ENCODE measurements around the gene TAC4. TPM values are rescaled to one million over a fixed set of nuclear protein-coding genes. Genes with fewer than 3 reads are reported as not detected.
"Not testable (repeated sequence)": the region's sequence is repeated elsewhere in the genome, so short reads cannot be mapped to it uniquely, and the experiment has no call there.

Gene TAC4
- total and polyA plus RNA-seq, 2 donors (not counting 1 experiment from before 2014, with no cell fraction given), result not detected

- no peak for DNase-seq (ENCODE audit: low read depth in 2 of 2)
- Histone ChIP-seq H3K36me3 (ENCODE audit: control insufficient read depth, insufficient read depth, low read length) (peaks cover 4% of the 10 kb centered on the region), H3K9ac (ENCODE audit: insufficient read depth, low read length) (no peak overlapping the region), H3K79me2 (ENCODE audit: control insufficient read depth, insufficient read depth, low read length) (no peaks in the 10 kb centered on the region), H3K4me2 (ENCODE audit: extremely low read depth, insufficient read depth, low read length) (no peak overlapping the region), H4K20me1 (ENCODE audit: control insufficient read depth, extremely low read depth, insufficient read depth, low read length) (no peaks in the 10 kb centered on the region), H3K4me1 (ENCODE audit: control insufficient read depth, extremely low read depth, insufficient read depth, low read length) (peaks cover 17% of the 10 kb centered on the region), H3K27ac (ENCODE audit: insufficient read depth, low read length) (no peak overlapping the region), H3K4me3 (replicated peaks in 1 of 4; ENCODE audit: control extremely low read depth in 1 of 4, insufficient read depth in 1 of 4, low read depth in 3 of 4, low read length in 4 of 4) (no peak overlapping the region), H3K27me3 (ENCODE audit: control insufficient read depth, insufficient read depth, low read length) (no peaks in the 10 kb centered on the region), H2AFZ (ENCODE audit: low read length) (no peak overlapping the region), H3K9me3 (ENCODE audit: control insufficient read depth, insufficient read depth, low read depth, low read length) (no peaks in the 10 kb centered on the region)
- TF ChIP-seq CTCF (conservative IDR thresholded peaks at IDR 0.05 in 1 of 2, IDR thresholded peaks at IDR 0.05 in 1 of 2; ENCODE audit: low read depth in 1 of 2, low read length in 2 of 2), result no peak
- no peak for TF ChIP-seq EZH2 (IDR thresholded peaks at IDR 0.05; ENCODE audit: low read length, missing control alignments)
These were observed 14.8 kb downstream of the TAC4 start for GRCh38 chr17:49832840-49833599.

GRCh38 chr17:49830605-49831004, 17.3 kb downstream of the TAC4 start:
- no peak overlapping the region for H2AFZ ChIP-seq (ENCODE audit: low read length)
- no peaks in the 10 kb centered on the region for H3K79me2 ChIP-seq (ENCODE audit: control insufficient read depth, insufficient read depth, low read length)
- H3K9ac ChIP-seq (ENCODE audit: insufficient read depth, low read length), result no peak overlapping the region
- H3K27me3 ChIP-seq (ENCODE audit: control insufficient read depth, insufficient read depth, low read length), result no peaks in the 10 kb centered on the region
- H3K9me3 ChIP-seq (ENCODE audit: control insufficient read depth, insufficient read depth, low read depth, low read length), result no peaks in the 10 kb centered on the region
- peaks cover 8% of the 10 kb centered on the region for H3K36me3 ChIP-seq (ENCODE audit: control insufficient read depth, insufficient read depth, low read length)
- peaks cover 6% of the 10 kb centered on the region for H3K4me1 ChIP-seq (ENCODE audit: control insufficient read depth, extremely low read depth, insufficient read depth, low read length)
- H4K20me1 ChIP-seq (ENCODE audit: control insufficient read depth, extremely low read depth, insufficient read depth, low read length), result no peaks in the 10 kb centered on the region
- peak in 1 of 2 donors; percentile 50 for DNase-seq (ENCODE audit: low read depth in 2 of 2)
- no peak overlapping the region for H3K4me3 ChIP-seq (replicated peaks in 1 of 4; ENCODE audit: control extremely low read depth in 1 of 4, insufficient read depth in 1 of 4, low read depth in 3 of 4, low read length in 4 of 4)
- H3K4me2 ChIP-seq (ENCODE audit: extremely low read depth, insufficient read depth, low read length), result no peak overlapping the region
- TF ChIP-seq CTCF (conservative IDR thresholded peaks at IDR 0.05 in 1 of 2, IDR thresholded peaks at IDR 0.05 in 1 of 2; ENCODE audit: low read depth in 1 of 2, low read length in 2 of 2), result no peak
- no peak for TF ChIP-seq EZH2 (IDR thresholded peaks at IDR 0.05; ENCODE audit: low read length, missing control alignments)
- H3K27ac ChIP-seq (ENCODE audit: insufficient read depth, low read length), result no peak overlapping the region

- H2AFZ ChIP-seq (ENCODE audit: low read length), result no peak overlapping the region
- no peak overlapping the region for H3K27ac ChIP-seq (ENCODE audit: insufficient read depth, low read length)
- TF ChIP-seq EZH2 (IDR thresholded peaks at IDR 0.05; ENCODE audit: low read length, missing control alignments) (no peak), CTCF (conservative IDR thresholded peaks at IDR 0.05 in 1 of 2, IDR thresholded peaks at IDR 0.05 in 1 of 2; ENCODE audit: low read depth in 1 of 2, low read length in 2 of 2) (no peak)
- no peaks in the 10 kb centered on the region for H3K79me2 ChIP-seq (ENCODE audit: control insufficient read depth, insufficient read depth, low read length)
- H3K36me3 ChIP-seq (ENCODE audit: control insufficient read depth, insufficient read depth, low read length), result peaks cover 4% of the 10 kb centered on the region
- H3K4me3 ChIP-seq (replicated peaks in 1 of 4; ENCODE audit: control extremely low read depth in 1 of 4, insufficient read depth in 1 of 4, low read depth in 3 of 4, low read length in 4 of 4), result no peak overlapping the region
- no peaks in the 10 kb centered on the region for H3K9me3 ChIP-seq (ENCODE audit: control insufficient read depth, insufficient read depth, low read depth, low read length)
- H3K4me1 ChIP-seq (ENCODE audit: control insufficient read depth, extremely low read depth, insufficient read depth, low read length), result peaks cover 5% of the 10 kb centered on the region
- H3K27me3 ChIP-seq (ENCODE audit: control insufficient read depth, insufficient read depth, low read length), result no peaks in the 10 kb centered on the region
- H4K20me1 ChIP-seq (ENCODE audit: control insufficient read depth, extremely low read depth, insufficient read depth, low read length), result no peaks in the 10 kb centered on the region
- H3K9ac ChIP-seq (ENCODE audit: insufficient read depth, low read length), result no peak overlapping the region
- peak in 1 of 2 donors; percentile 41 for DNase-seq (ENCODE audit: low read depth in 2 of 2)
- H3K4me2 ChIP-seq (ENCODE audit: extremely low read depth, insufficient read depth, low read length), result no peak overlapping the region
These were observed 18.8 kb downstream of the TAC4 start for GRCh38 chr17:49829026-49829425.

- not testable (repeated sequence) for H3K4me3 ChIP-seq (replicated peaks in 1 of 4; ENCODE audit: control extremely low read depth in 1 of 4, insufficient read depth in 1 of 4, low read depth in 3 of 4, low read length in 4 of 4); H3K27me3 ChIP-seq (ENCODE audit: control insufficient read depth, insufficient read depth, low read length); H3K36me3 ChIP-seq (ENCODE audit: control insufficient read depth, insufficient read depth, low read length); H3K79me2 ChIP-seq (ENCODE audit: control insufficient read depth, insufficient read depth, low read length); H2AFZ ChIP-seq (ENCODE audit: low read length); H3K4me1 ChIP-seq (ENCODE audit: control insufficient read depth, extremely low read depth, insufficient read depth, low read length); H3K4me2 ChIP-seq (ENCODE audit: extremely low read depth, insufficient read depth, low read length); H3K9ac ChIP-seq (ENCODE audit: insufficient read depth, low read length); H4K20me1 ChIP-seq (ENCODE audit: control insufficient read depth, extremely low read depth, insufficient read depth, low read length); H3K9me3 ChIP-seq (ENCODE audit: control insufficient read depth, insufficient read depth, low read depth, low read length)
- DNase-seq (ENCODE audit: low read depth in 2 of 2), result peak; percentile 21 to 59
- peak overlapping the region; percentile 20 for H3K27ac ChIP-seq (ENCODE audit: insufficient read depth, low read length)
These were observed 19.5 kb downstream of the TAC4 start for GRCh38 chr17:49828325-49828724.
